Raji (cell line): ENCODE data around the gene CHPF.

ENCODE experiments used
- POLR2A ChIP-seq: IDR thresholded peaks from 2 replicates; pipeline ENCODE4 v1.6.1; 2011; ENCODE audit warnings: low read depth, low read length, control low read depth; ENCODE audit not compliant: insufficient read depth

Gene CHPF

GRCh38 chr2:219532378-219532649 lies 11.3 kb downstream of the CHPF start:
- TF ChIP-seq POLR2A = no peak

DNA sequence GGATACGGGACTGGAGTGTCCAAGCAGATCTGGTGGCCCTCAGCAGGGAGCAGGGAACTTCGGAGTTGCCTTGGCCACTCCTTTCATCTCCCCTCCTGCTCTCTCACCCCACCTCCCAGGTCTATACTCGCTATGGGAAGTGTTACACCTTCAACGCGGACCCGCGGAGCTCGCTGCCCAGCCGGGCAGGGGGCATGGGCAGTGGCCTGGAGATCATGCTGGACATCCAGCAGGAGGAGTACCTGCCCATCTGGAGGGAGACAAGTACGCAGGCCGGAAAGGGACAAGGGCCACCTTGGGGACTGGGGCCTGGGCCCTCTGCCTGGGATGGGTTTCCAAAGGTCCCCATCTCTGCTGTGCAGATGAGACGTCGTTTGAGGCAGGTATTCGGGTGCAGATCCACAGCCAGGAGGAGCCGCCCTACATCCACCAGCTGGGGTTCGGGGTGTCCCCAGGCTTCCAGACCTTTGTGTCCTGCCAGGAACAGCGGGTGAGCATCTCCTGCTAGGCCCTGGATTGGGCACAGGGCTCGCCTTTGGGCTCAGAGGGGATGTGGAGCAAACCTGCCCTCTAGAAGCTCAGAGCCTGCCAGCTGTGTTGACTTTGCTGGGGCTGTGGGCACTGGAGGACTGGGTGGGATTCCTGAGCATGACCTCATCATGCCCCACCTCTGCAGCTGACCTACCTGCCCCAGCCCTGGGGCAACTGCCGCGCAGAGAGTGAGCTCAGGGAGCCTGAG lies 11.8 kb downstream of the CHPF start:
- no peak for TF ChIP-seq POLR2A

DNA sequence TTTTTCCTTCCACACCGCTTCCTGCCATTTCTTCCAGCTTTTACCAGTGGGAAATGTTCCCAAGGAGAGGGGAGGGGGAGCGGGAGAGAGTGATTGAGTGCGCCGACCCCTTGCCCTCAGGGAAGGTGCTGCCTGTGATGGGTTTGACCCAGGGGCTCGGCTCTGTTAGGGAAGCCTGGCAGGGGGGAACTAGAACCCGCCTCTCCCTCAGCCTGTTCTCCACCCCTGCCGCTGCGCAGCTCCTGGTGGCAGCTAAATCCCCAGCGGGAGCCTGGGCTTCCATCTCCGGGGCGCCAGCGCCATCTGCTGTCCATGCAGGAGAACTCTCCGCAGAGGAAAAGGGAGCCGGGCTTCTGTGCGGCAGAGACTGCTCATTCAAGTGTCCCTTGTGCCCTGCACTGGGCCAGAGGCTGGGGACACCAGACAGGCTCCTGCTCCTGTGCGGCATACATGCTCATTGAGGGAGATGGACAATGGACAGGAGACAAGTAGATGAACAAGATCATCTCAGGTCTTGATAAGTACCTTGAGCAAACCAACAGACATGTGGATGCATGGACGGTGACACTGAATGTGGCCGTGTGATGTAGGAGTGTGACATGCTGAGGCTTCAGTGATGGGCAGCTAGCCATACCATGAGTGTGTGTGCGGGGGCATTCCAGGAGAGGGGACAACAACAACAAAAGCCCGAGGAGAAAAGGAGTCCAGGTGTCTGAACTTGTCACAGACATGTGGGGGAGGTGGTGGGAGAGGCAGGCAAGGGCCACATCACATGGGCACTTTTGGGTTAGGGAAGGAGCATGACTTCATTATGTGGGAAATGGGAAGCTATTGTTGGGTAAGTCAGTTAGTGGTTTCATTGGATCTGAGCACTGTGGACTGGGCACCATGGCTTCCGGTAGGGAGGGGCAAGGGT lies 13.3 kb downstream of the CHPF start:
- no peak for TF ChIP-seq POLR2A

- no peak for TF ChIP-seq POLR2A
These were observed 16.1 kb downstream of the CHPF start for GRCh38 chr2:219527472-219527871.

GRCh38 chr2:219527076-219527394 lies 16.6 kb downstream of the CHPF start:
- no peak for TF ChIP-seq POLR2A

DNA sequence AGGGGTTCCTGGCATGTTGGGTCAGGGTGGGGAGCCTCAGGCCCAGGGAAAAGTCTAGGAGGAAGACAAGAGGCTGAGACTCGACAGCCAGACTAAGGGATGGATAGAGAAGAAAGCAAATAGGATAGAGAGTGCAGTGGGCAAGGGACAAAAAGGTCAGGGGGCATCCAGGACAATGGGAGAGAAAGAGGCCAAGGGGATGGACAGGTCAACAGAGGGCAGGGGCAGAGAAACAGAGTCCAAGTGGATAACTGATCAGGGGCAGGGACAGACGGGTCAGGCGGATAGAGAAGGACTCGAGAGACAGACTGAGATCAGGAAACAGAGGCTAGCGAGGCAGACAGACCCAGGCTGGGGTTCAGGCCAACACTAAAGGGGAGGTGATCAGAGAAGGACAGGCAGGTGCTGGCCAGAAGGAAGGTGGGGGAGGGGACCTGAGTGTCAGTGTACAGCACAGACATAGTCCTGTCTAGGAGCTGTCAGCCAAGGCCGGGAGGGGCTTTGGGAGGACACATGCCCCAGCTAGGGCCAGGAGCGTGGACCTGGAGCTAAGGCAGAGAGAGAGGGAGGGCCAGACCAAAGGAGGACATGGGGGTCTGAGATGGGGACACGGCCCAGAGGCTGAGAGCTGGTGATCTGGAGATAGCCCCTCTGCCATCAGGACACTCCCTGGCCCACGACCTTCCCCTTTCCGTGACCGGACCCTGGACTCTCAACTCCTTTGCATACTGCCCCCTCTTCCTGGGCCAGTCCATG lies 17.1 kb downstream of the CHPF start:
- TF ChIP-seq POLR2A = no peak

- TF ChIP-seq POLR2A = no peak
These were observed 17.9 kb downstream of the CHPF start for GRCh38 chr2:219525533-219526232.

DNA sequence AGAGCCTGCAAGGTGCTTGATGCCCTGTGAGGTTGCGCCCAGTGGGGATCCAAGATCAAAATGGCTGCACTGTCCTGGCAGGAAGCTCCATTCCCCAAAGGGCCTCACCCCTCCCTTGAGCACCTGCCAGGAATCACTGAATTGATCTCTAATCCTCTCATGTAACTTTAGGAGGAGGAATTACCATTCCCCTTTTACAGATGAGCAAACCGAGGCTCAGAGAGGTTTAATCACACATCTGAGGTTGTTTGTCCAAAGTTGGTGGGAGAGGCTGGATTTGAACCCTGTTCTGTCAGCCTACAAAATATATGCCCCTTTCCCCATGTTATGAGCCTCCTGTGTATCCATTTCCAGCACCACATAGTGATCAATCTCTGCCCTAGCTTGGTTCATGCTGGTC lies 18.8 kb downstream of the CHPF start:
- TF ChIP-seq POLR2A = no peak

DNA sequence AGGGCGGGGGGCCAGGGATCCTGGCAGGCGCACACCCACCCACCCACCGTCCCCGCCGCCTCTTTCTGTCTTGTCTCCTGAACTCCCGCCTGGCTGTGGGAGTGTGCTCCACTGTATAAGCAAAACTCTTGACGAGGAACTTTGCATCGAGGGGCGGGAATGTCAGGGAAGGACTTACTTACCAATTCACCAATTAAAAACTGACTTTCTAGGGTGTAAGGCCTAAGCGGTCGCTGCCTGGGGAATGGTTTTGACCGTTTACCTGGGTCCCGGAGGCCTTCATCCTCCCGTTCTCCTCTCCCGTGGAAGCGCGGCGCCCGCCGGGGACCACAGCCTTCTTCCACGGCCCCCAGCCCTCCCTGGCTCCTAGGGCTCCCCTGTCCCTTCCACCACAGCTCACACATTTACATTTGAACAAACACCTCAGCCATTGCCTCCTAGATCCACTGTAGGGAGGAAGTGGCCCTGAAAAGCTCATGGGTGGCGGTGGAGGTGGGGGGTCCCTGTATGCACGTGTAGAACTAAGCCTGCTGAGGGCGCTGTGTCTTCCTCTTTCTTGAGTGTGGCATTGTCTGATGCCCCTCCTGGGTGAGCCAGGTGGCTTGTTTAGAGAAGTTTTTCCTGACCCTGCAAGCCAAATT lies 20.5 kb downstream of the CHPF start:
- TF ChIP-seq POLR2A = no peak

- no peak for TF ChIP-seq POLR2A
These were observed 21.2 kb downstream of the CHPF start for GRCh38 chr2:219522111-219523030.

DNA sequence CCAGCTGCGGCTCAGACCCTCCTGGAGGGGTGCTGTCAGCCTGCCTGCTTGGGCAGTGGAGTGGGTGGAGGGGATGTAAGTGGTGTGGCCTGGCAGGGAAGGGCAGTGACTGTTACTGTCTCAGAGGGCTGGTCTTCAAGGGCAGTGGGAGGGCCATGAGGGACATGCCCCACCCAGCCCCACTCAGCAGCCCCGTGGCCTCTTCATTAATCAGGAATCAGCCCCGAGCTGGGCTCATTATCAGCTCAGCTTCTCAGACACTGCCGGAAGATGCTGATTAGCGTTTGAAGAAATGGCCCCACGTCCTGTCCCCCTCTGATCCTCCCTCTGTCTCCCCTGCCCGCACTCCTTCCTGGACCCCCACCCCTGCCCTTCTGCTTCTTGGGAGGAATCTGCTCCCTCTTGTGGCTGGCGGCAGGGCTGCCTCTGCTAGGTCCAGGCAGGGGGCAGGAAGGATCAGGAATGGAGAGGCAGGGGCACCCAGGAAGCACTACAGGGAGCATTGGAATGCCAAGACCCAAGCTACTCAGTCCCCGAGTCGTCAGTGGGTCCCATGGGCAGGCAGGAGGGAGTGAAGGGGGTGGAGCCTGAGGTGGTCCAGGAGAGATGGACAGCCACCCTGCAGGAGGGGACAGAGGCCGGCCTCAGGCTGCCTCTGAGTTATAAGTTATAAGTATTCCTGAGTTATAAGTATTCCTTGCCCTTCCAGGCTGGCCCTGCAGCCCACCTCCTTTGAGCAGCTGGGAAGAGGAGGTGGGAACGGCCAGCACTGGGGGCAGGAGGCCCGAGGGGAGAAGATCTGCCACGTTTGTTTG lies 22.3 kb downstream of the CHPF start:
- TF ChIP-seq POLR2A = no peak

DNA sequence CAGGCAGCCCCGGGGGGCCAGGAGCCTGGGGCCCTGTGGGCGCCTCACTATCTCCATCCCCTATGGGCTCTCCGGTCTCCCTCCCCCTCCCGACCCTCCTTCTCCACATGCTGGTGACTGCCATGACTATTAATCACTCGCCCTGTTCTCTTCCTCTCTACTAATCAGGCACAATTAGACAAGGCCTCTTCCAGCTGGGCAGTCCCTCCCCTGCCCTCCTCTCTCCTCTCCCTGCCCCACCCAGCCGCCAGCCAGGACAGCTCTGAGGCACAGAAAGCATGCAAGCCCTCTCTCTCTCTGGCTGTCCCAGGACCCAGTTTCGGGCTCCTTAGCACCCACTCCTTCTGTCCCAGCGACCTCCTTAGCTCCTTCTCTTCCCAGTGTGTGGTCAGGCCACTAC lies 23.5 kb downstream of the CHPF start:
- no peak for TF ChIP-seq POLR2A

GRCh38 chr2:219519526-219519916 lies 24.1 kb downstream of the CHPF start:
- no peak for TF ChIP-seq POLR2A
